HT1080 (cell line): ENCODE results near the gene DNAH17. TPM values are rescaled to one million over a fixed set of nuclear protein-coding genes. Genes with fewer than 3 reads are reported as not detected.
A peak's percentile ranks its signal among the peaks of the same experiment; 100 is the strongest.

Source experiments
- DNase-seq: peaks from one replicate; pipeline ENCODE4 v3.0.0-alpha.2; 2015; ENCODE audit warnings: low read depth
- total RNA-seq: library from RNA; depleted of rRNA; stranded (reverse); fragments of >200 nt; shearing (Covaris generic); gene quantifications from 2 replicates; pipeline ENCODE4 v1.2.3, GENCODE V29; 2014

Gene DNAH17
- total RNA-seq, 1 experiment from 2014 or later: not detected

DNA sequence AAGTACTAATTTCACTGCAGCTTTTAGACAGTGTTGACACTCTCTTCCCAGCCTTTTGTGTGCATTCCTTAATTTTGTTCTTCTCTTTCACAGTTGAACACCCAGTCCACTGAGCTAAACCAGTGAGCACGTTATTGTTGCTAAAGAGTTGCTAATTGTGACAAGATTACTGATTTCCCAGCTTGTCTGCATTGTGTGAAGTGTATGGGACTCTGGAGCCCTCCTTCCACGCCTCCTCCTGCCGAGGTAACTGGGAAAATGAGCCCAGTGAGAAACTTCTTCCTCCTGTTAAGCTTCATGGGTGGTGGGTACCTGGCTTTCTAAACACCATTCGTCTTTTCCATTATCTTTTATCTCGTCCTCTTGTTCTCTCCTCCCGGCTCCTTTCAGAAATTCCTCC lies 29.8 kb upstream of the DNAH17 start:
- no peak for DNase-seq

DNA sequence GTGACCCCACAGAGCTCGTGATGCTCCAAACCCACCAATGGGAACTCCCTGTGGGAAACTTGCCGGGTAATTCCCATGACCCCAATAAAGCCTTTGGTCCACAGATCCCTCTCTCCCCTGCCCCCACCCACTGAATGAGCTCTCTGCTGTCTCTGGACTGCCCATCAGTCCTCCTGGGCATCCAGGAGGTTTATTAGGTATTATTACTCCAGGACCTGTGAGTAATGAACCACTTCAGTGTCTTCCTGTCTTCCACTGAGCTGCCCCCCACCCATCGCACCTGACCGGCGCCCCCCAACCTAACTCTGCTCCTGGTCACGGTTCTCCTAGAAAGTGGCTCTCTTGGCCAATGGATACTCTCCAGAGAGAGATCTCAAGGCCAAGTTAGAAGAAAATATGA lies 28.7 kb upstream of the DNAH17 start:
- DNase-seq: no peak

GRCh38 chr17:78605429-78605828 lies 28.2 kb upstream of the DNAH17 start:
- DNase-seq: no peak

- DNase-seq: no peak
Measured at GRCh38 chr17:78602246-78602645, 25.1 kb upstream of the DNAH17 start.

- no peak for DNase-seq
Measured at GRCh38 chr17:78601577-78602190, 24.5 kb upstream of the DNAH17 start.

DNA sequence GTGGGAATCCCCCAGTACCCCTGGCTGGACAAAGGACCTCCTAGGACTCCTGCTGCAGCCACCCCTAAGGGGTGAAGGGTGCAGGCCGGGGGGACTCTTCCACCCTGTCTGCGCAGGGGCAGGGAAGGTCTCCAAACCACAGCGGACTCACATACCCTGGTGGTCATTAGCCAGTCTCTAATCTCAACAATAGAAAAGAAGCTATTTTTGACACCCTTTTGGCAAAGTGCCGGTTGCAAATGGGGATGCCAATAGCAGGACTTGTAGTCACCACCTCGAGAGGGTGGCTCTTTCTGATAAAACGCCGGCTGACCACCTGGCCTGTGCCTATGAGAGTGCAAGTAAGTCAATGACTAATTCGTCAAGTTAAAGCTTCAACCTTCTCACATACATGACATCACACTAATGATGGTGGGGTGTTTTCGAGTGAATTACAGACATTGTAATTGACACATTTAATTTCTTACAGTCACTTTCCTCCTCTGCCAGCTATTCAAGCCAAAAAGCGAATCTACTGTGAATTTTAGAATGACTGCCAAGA lies 23.1 kb upstream of the DNAH17 start:
- DNase-seq: peak; percentile 14

DNA sequence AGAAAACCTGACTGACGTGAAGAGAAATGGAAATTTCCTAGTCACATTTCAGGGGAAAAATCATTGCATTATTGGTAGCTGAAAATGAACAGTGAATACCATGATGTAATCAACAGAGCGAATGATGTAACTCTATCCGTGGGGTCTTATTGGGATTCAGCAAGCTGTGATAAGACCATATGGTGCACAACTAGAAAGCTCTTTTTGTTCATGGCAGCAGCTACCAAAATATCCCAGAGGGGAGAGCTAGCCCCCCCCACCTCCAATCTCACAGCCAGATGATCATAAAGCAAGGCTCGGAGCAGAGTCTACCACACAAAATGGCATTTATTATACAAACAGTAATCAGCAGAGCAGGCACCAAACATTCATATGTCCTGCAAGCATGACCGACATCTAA lies 22.2 kb upstream of the DNAH17 start:
- DNase-seq: no peak

GRCh38 chr17:78598013-78598471 lies 20.8 kb upstream of the DNAH17 start:
- no peak for DNase-seq

DNA sequence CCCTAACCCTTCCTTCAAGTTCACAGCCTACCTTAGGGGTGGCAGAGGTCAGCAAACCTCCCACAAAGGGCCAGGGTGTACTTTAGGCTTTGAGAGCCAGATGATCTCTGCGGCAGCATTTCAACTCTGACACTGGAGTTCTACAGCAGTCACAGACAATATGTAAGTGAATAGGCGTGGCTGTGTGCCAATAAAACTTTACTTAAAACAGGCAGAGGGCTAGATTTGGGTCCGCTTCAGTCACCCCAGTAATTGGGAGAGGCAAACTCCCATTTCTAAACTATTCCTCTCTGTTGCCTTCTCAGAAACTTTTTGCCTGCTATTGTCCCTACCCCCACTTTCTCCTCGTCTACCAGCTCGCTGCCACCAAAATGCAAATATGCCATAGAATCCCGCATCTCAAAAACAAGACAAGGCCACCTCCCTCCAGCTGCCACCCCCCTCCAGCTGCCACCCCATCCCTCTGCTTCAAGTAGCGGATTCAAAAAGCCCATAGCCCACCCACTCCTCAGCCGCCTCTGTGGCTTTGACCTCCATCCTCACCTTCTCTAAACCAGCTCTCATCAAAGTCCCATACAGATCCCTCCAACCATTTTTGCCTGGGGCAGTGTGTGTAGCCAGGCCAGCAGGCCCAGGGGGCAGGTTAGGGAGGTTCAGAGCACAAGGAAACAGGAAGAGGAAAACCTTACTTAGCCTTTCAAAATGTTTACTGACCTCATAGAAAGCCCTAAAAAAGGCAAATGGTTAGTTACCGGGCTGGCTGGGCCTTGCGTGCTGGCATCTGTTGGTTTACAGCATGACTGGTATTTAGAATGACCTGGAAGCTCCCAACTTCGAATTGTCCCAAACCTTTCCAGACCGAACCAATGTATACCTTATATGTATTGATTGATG lies 19.9 kb upstream of the DNAH17 start:
- no peak for DNase-seq

DNA sequence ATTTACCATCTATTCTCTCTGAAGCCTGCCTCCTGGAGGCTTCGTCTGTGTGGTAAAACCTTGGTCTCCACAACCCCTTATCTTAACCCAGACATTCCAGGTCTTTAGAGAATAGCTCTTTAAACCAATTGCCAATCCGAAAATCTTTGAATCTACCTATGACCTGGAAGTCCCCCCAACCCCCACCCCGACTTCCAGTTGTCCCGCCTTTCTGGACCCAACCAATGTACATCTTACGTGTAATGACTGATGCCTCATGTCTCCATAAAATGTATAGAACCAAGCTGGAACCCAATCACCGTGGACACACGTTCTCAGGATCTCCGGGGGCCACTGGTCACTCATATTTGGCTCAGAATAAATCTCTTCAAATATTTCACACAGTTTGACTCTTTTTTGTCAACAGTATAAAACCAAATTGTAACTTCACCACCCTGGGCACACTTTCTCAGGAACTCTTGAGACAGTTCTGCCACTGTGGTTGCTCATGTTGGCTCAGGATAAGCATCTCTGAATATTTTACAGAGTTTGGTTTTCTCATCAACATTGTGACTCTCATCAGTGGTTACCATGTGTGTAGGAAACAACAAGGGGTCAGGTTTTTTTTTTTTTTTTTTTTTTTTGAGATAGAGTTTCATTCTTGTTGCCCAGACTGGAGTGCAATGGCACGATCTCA lies 18.1 kb upstream of the DNAH17 start:
- DNase-seq: no peak

GRCh38 chr17:78592991-78593329 lies 15.8 kb upstream of the DNAH17 start:
- peak; percentile 13 for DNase-seq

- no peak for DNase-seq
Measured at GRCh38 chr17:78591263-78591671, 14.1 kb upstream of the DNAH17 start.

DNA sequence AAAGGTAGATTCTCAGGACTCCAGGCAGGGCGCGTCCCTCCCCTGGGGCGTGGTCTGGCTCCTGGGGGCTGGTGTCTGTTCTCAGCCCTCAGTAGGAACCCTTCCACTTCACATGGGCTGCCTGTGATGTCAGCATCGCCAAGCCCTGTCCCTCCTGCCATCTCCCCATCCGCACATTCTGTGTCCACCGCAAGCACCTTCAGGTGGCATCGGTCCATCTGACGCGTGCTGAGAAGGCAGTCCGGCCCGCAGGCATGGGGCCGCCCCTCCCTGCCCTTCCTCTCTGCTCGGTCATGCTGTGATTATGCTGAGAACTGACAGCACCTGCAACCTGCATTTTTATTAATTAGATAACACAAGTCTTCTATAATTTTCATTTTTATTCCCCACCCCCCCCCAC lies 12.7 kb upstream of the DNAH17 start:
- DNase-seq: no peak

DNA sequence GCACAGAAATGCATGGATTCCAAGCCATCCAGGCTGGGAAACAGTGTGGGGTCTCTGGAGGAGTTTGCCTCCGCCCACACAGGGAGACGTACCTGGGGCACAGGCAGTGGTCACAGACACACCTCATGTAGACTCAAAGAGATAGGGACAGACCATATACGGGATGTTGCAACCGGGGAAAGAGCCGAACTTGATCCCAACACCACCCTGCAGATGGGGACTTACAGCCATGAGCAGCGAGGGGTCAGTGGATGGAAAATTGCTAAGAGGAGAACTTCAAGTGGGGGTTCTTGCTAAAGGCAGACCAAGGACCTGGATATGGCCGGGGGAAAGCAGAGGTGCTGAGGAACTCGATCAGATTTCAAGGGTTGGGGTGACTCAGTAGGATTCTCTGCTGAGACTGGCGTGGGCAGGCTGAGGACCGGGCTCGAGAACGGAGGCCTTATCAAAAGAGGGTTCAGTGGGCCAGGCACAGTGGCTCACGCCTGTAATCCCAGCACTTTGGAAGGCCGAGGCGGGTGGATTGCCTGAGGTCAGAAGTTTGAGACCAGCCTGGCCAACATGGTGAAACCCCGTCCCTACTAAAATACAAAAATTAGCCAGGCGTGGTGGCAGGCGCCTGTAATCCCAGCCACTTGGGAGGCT lies 12.0 kb upstream of the DNAH17 start:
- no peak for DNase-seq

- no peak for DNase-seq
Measured at GRCh38 chr17:78588258-78589030, 11.2 kb upstream of the DNAH17 start.

DNA sequence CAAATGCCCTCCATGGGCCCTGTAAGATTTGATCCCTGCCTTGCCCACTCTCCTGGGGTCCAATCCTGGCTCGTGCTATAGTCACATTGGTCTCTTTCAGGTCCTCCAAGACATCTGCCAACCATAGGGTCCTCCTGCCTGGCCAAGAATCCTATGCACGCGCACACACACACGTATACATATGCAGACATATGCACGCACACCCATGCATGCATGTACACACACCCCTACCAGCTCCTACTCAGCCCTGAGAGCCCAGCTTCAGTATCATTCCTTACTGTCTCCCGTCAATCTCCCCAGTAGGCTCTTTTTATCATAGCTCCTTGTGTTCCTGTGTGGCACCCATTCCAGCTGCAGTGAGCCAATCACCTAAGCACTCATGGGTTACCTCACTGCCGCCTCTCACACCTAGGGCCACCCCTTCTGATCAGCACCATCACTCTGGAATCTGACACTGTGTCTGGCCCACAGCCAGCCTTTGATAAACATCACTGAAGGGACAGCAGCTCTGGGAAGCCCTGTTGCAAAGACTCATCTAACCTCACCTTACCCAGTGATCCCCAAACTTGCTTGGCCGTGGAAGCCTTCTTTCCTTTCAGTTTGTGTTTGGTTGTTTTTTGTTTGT lies 7.9 kb upstream of the DNAH17 start:
- no peak for DNase-seq

GRCh38 chr17:78583091-78583490 lies 5.9 kb upstream of the DNAH17 start:
- peak; percentile 31 for DNase-seq

- no peak for DNase-seq
Measured at GRCh38 chr17:78581304-78581703, 4.1 kb upstream of the DNAH17 start.

- no peak for DNase-seq
Measured at GRCh38 chr17:78580277-78580804, 3.1 kb upstream of the DNAH17 start.
